K562 (cell line): ENCODE measurements around the gene ADAMTS14. TPM values are rescaled to one million over a fixed set of nuclear protein-coding genes. Genes with fewer than 3 reads are reported as not detected.
A peak's percentile ranks its signal among the peaks of the same experiment; 100 is the strongest.
"Not testable (repeated sequence)": the region's sequence is repeated elsewhere in the genome, so short reads cannot be mapped to it uniquely, and the experiment has no call there.

Experiments
- ATAC-seq: fragments of 200-7000 bp; cut with Tn5 transposase; 3 replicates; pipeline ENCODE4 v1.9.1; 2020; ENCODE audit warnings: moderate library complexity
- BruUV-seq: library from RNA; stranded (reverse); fragments of 400-500 nt; replicated peaks from 2 replicates; lab custom pipeline; 2021; lab: Mats Ljungman, UMichigan
- CTCF ChIA-PET: fragments of 300-600 bp; formaldehyde crosslinking; extraction: SDS; loops from one replicate; lab custom pipeline; 2021; ENCODE audit warnings: low intra/inter-chr PET ratio; lab: Yijun Ruan, JAX
- POLR2A ChIA-PET: fragments of 300-600, 350-650 bp; sonication (Branson Sonifier 250); formaldehyde crosslinking; extraction: SDS; loops from one replicate; lab custom pipeline; 2021; ENCODE audit warnings: antibody characterized with exemption, inconsistent platforms; lab: Yijun Ruan, JAX
- DNase-seq, 4 experiments: peaks; one replicate each; pipeline versions ENCODE4 v3.0.0 to v3.0.0-alpha.2; 2011 to 2018; ENCODE audit warnings: low spot score in 3 of 4, mixed read lengths in 3 of 4; ENCODE audit errors: extremely low read depth in 1 of 4
- FAIRE-seq: peaks from 2 replicates; lab custom pipeline; 2011; peaks lifted over from hg19 to GRCh38; lab: Jason Lieb, UNC
- H2AFZ ChIP-seq: 2 replicates; pipeline ENCODE4 v1.6.0; 2011; ENCODE audit warnings: low read depth, low read length, control low read depth, inconsistent platforms
- H3K27ac ChIP-seq: fragments of 200-600 bp; 3 replicates; pipeline ENCODE4 v1.8.0; 2011; ENCODE audit warnings: low read depth, mild to moderate bottlenecking, control low read depth, inconsistent platforms, low read length, moderate library complexity, mixed read lengths; ENCODE audit errors: extremely low read depth
- H3K27me3 ChIP-seq, 2 experiments: fragments of 300-600 bp in 1 of 2; 2 replicates in 1 of 2; 3 replicates in 1 of 2; pipeline versions ENCODE4 v1.6.0 to v1.8.0; 2011; ENCODE audit warnings: inconsistent platforms in 2 of 2, low read length in 2 of 2, mild to moderate bottlenecking in 1 of 2, mixed read lengths in 1 of 2, moderate library complexity in 1 of 2; ENCODE audit not compliant: control insufficient read depth in 2 of 2, insufficient read depth in 2 of 2
- H3K36me3 ChIP-seq: fragments of 300-600 bp; 3 replicates; pipeline ENCODE4 v1.8.0; 2011; ENCODE audit warnings: mild to moderate bottlenecking, low read length, inconsistent platforms; ENCODE audit not compliant: control insufficient read depth, insufficient read depth
- H3K4me1 ChIP-seq, 2 experiments: fragments of 200-600 bp in 1 of 2; replicated peaks in 1 of 2; 2 replicates in 1 of 2; 3 replicates in 1 of 2; pipeline versions ENCODE4 v1.5.1 to v1.8.0; 2011; ENCODE audit warnings: inconsistent platforms in 2 of 2, low read length in 2 of 2, mild to moderate bottlenecking in 1 of 2, mixed read lengths in 1 of 2, moderate library complexity in 1 of 2; ENCODE audit not compliant: control insufficient read depth in 2 of 2, insufficient read depth in 2 of 2
- H3K4me2 ChIP-seq: 2 replicates; pipeline ENCODE4 v1.6.1; 2011; ENCODE audit warnings: low read length, control low read depth, inconsistent platforms, mixed read lengths; ENCODE audit not compliant: insufficient read depth
- H3K4me3 ChIP-seq: fragments of 200-600 bp; sonication (generic), shearing (Covaris generic); 2 replicates; pipeline ENCODE4 v1.5.1; 2016; ENCODE audit warnings: control low read depth, inconsistent platforms
- H3K79me2 ChIP-seq: fragments of 200-600 bp; 3 replicates; pipeline ENCODE4 v1.8.0; 2011; ENCODE audit warnings: low read length, inconsistent platforms; ENCODE audit not compliant: control insufficient read depth, insufficient read depth
- H3K9ac ChIP-seq, 2 experiments: 2 replicates each; pipeline versions ENCODE4 v1.6.0 to v1.6.1; 2011; ENCODE audit warnings: low read depth in 2 of 2, low read length in 2 of 2, control low read depth in 1 of 2, inconsistent platforms in 1 of 2, mild to moderate bottlenecking in 1 of 2, mixed read lengths in 1 of 2; ENCODE audit not compliant: insufficient read depth in 1 of 2
- H3K9me1 ChIP-seq: one replicate; pipeline ENCODE4 v1.6.0; 2011; ENCODE audit warnings: inconsistent platforms, mild to moderate bottlenecking, low read length, moderate library complexity; ENCODE audit not compliant: control insufficient read depth, insufficient read depth
- H3K9me3 ChIP-seq: replicated peaks from 2 replicates; pipeline ENCODE4 v1.5.1; 2011; ENCODE audit warnings: low read depth, low read length, inconsistent platforms; ENCODE audit not compliant: control insufficient read depth, insufficient read depth
- H4K20me1 ChIP-seq: replicated peaks from 2 replicates; pipeline ENCODE4 v1.6.1; 2011; ENCODE audit warnings: low read length, inconsistent platforms, mixed read lengths; ENCODE audit not compliant: control insufficient read depth, insufficient read depth
- BCOR ChIP-seq: fragments of 450-650 bp; IDR thresholded peaks from 2 replicates; pipeline ENCODE4 v1.6.1; 2016
- CEBPB ChIP-seq: fragments of 450-650 bp; IDR thresholded peaks from 2 replicates; pipeline ENCODE4 v1.6.1; 2016; ENCODE audit warnings: missing genetic modification characterization, missing compliant biosample characterization
- CEBPG ChIP-seq, 3 experiments: fragments of 200-800 bp in 1 of 3; sonication (Bioruptor generic) in 1 of 3; sonication (generic) in 1 of 3; formaldehyde crosslinking in 1 of 3; IDR thresholded peaks in 2 of 3; conservative IDR thresholded peaks in 1 of 3; 2 replicates each; pipeline versions ENCODE4 v1.6.1 to v1.8.0; 2016 to 2022; ENCODE audit warnings: missing compliant biosample characterization in 2 of 3, missing genetic modification characterization in 2 of 3, mild to moderate bottlenecking in 1 of 3, missing genetic modification reagents in 1 of 3
- CTBP1 ChIP-seq: fragments of 450-650 bp; IDR thresholded peaks from 2 replicates; pipeline ENCODE4 v1.6.1; 2016; ENCODE audit warnings: borderline replicate concordance
- ZNF121 ChIP-seq: sonication (generic); formaldehyde crosslinking; conservative IDR thresholded peaks from 2 replicates; pipeline ENCODE4 v1.8.0; 2022; ENCODE audit warnings: missing genetic modification reagents
- ZNF24 ChIP-seq: fragments of 450-650 bp; IDR thresholded peaks from 2 replicates; pipeline ENCODE4 v1.6.1; 2016
- ZNF384 ChIP-seq: IDR thresholded peaks from 2 replicates; pipeline ENCODE4 v1.6.1; 2012; ENCODE audit warnings: low read depth, low read length, improper control_type of control experiment
- ZNF644 ChIP-seq: fragments of 200-800 bp; sonication (Bioruptor generic); IDR thresholded peaks from 2 replicates; pipeline ENCODE4 v1.6.1; 2016; ENCODE audit warnings: low read depth, missing genetic modification characterization, missing compliant biosample characterization
- ZNF668 ChIP-seq: fragments of 250-450 bp; sonication (Bioruptor Pico); IDR thresholded peaks from 2 replicates; pipeline ENCODE4 v1.8.0; 2022; ENCODE audit warnings: mild to moderate bottlenecking, inconsistent platforms
- ZNF766 ChIP-seq: fragments of 200-800 bp; sonication (Bioruptor generic); conservative IDR thresholded peaks from 2 replicates; pipeline ENCODE4 v1.6.1; 2016; ENCODE audit warnings: missing genetic modification characterization, missing compliant biosample characterization
- WGBS: fragments of 100-300 bp; shearing (Covaris generic); methylation state at CpG from one replicate; pipeline ENCODE4 v1.1.6; 2016; ENCODE audit warnings: low coverage, mixed read lengths; ENCODE audit not compliant: insufficient coverage; ENCODE audit errors: missing lambda C conversion rate; 5-methylcytosine and 5-hydroxymethylcytosine counted together
- in situ Hi-C: fragments of 300-500 bp; cut with MboI; formaldehyde crosslinking; loops from 4 replicates; pipeline ENCODE4 v1.15.0; 2018; ENCODE audit warnings: inconsistent platforms, mixed read lengths
- intact Hi-C: fragments of 100-400 bp; cut with micrococcal nuclease; formaldehyde crosslinking; loops from 2 replicates; pipeline ENCODE4 v1.14.2; 2022
- polyA plus RNA-seq, 8 experiments: library from polyadenylated mRNA; depleted of rRNA in 4 of 8; stranded (reverse) in 5 of 8; unstranded in 3 of 8; fragments of >200 nt; fragmentation: Nextera tagmentation in 2 of 8; fragmentation: Illumina TruSeq in 1 of 8; extraction: Ambion mirVana in 2 of 8; extraction: Trizol in 1 of 8; gene quantifications; 2 replicates each; pipeline versions ENCODE4 v1.2.1 to v1.2.3, GENCODE V29; 2011 to 2014; ENCODE audit warnings: inconsistent platforms in 1 of 8, missing spikeins in 1 of 8
- total RNA-seq, 7 experiments: library from RNA; depleted of rRNA in 6 of 7; stranded (reverse); fragments of >200 nt in 6 of 7; fragmentation: Illumina TruSeq in 2 of 7; extraction: Trizol in 2 of 7; gene quantifications; 2 replicates each; pipeline versions ENCODE4 v1.2.1 to v1.2.3, GENCODE V29; 2011 to 2021; ENCODE audit warnings: low replicate concordance in 1 of 7
- TF ChIP-seq, protein P1 (sequence below): fragments of 450-650 bp; IDR thresholded peaks from 2 replicates; pipeline ENCODE4 v1.6.1; 2018; ENCODE audit not compliant: partially characterized antibody
- TF ChIP-seq, protein P2 (sequence below): IDR thresholded peaks from 2 replicates; pipeline ENCODE4 v1.6.1; 2016; ENCODE audit warnings: missing genetic modification characterization, missing compliant biosample characterization
- TF ChIP-seq, protein P3 (sequence below): fragments of 450-650 bp; IDR thresholded peaks from 2 replicates; pipeline ENCODE4 v1.6.1; 2016; ENCODE audit warnings: missing biosample characterization, missing genetic modification characterization

ADAMTS14 gene
- total and polyA plus RNA-seq, 9 of the 15 experiments (the other 6 are each of a cell fraction or from before 2014, with no cell fraction given): 0.04 to 37.4 (median 15.9) TPM

DNA sequence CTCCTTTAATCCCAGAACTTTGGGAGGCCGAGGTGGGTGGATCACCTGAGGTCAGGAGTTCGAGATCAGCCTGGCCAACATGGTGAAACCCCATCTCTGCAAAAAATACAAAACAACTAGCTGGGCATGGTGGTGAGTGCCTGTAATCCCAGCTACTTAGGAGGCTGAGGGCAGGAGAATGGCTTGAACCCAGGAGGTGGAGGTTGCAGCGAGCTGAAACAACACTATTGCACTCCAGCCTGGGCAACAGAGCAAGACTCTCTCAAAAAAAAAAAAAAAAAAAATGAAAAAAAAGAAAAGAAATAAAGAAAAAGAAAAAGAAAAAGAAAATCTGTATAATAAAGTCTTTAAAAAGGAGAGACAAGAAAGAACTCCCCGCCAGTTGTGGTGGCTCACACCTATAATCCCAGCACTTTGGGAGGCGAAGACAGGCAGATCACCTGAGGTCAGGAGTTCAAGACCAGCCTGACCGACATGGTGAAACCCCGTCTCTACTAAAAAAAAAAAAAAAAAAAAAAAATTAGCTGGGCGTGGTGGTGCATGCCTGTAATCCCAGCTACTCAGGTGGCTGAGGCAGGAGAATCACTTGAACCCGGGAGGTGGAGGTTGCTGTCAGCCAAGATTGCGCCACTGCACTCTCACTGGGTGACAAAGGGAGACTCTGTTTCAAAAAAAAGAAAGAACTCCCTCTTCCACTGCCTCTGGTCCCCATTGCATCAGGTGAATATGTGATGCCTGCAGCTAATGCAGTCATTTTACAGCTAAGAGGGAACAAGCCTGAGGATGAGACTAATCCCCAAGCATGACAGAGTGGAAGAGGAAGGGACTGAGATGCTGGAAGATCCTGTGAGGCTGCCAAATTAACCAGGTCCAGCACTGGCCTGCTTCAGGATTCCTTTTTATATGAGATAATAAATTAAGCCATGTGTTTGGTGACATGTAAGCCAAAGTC lies 8.6 kb upstream of the ADAMTS14 start:
- POLR2A ChIA-PET: interaction anchor here (0.6 to 2.4 kb wide), 7 partner anchors 9 to 105 kb away, joined by 3 to 9 read pairs (median 4); no protein-coding TSS in a partner anchor
- not testable (repeated sequence) for ATAC-seq, FAIRE-seq

More for the DNA sequence above, 8.6 kb upstream of the ADAMTS14 start:
- intact Hi-C loops, H4K20me1 ChIP-seq, H3K9me3 ChIP-seq, in situ Hi-C loops, H3K9ac ChIP-seq, H3K4me3 ChIP-seq, H3K79me2 ChIP-seq, H3K4me2 ChIP-seq, H3K36me3 ChIP-seq, H3K27me3 ChIP-seq, CTCF ChIA-PET, BruUV-seq, H3K9me1 ChIP-seq: not testable (repeated sequence)
- Histone ChIP-seq H3K27ac (peak overlapping the region; percentile 86), H3K4me1 (peaks cover 53 to 74% of the 10 kb centered on the region in 2 experiments), H2AFZ (peak overlapping the region; percentile 98)
- TF ChIP-seq ZNF644 (tag) (peak; percentile 44; the same call in 1 of the 2 replicates), ZNF668 (CRISPR knock-in tag) (0 out of 2 replicates have a peak, but pooled peaks have one; percentile 21), CEBPB (tag) (peak; percentile 93), CEBPG (CRISPR knock-in tag; IDR thresholded peaks at IDR 0.05) (peak; percentile 59), CEBPG (tag; conservative IDR thresholded peaks at IDR 0.05 in 1 of 2, IDR thresholded peaks at IDR 0.05 in 1 of 2) (peak; percentile 49 to 80; a peak in 3 of 4 replicates), ZNF766 (CRISPR knock-in tag) (0 out of 2 replicates have a peak, but pooled peaks have one; percentile 4), ZNF121 (CRISPR knock-in tag) (peak; percentile 72), ZNF24 (0 out of 2 replicates have a peak, but pooled peaks have one; percentile 17), ZNF384 (peak; percentile 38; the same call in 1 of the 2 replicates), BCOR (peak; percentile 63; the same call in 1 of the 2 replicates), CTBP1 (peak; percentile 27; the same call in 1 of the 2 replicates)
- TF ChIP-seq, protein P1, sequence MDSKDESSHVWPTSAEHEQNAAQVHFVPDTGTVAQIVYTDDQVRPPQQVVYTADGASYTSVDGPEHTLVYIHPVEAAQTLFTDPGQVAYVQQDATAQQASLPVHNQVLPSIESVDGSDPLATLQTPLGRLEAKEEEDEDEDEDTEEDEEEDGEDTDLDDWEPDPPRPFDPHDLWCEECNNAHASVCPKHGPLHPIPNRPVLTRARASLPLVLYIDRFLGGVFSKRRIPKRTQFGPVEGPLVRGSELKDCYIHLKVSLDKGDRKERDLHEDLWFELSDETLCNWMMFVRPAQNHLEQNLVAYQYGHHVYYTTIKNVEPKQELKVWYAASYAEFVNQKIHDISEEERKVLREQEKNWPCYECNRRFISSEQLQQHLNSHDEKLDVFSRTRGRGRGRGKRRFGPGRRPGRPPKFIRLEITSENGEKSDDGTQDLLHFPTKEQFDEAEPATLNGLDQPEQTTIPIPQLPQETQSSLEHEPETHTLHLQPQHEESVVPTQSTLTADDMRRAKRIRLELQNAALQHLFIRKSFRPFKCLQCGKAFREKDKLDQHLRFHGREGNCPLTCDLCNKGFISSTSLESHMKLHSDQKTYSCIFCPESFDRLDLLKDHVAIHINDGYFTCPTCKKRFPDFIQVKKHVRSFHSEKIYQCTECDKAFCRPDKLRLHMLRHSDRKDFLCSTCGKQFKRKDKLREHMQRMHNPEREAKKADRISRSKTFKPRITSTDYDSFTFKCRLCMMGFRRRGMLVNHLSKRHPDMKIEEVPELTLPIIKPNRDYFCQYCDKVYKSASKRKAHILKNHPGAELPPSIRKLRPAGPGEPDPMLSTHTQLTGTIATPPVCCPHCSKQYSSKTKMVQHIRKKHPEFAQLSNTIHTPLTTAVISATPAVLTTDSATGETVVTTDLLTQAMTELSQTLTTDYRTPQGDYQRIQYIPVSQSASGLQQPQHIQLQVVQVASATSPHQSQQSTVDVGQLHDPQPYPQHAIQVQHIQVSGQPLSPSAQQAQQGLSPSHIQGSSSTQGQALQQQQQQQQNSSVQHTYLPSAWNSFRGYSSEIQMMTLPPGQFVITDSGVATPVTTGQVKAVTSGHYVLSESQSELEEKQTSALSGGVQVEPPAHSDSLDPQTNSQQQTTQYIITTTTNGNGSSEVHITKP: peak; percentile 20
- TF ChIP-seq, protein P2, sequence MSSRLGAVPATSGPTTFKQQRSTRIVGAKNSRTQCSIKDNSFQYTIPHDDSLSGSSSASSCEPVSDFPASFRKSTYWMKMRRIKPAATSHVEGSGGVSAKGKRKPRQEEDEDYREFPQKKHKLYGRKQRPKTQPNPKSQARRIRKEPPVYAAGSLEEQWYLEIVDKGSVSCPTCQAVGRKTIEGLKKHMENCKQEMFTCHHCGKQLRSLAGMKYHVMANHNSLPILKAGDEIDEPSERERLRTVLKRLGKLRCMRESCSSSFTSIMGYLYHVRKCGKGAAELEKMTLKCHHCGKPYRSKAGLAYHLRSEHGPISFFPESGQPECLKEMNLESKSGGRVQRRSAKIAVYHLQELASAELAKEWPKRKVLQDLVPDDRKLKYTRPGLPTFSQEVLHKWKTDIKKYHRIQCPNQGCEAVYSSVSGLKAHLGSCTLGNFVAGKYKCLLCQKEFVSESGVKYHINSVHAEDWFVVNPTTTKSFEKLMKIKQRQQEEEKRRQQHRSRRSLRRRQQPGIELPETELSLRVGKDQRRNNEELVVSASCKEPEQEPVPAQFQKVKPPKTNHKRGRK: peak; percentile 81
- TF ChIP-seq, protein P3, sequence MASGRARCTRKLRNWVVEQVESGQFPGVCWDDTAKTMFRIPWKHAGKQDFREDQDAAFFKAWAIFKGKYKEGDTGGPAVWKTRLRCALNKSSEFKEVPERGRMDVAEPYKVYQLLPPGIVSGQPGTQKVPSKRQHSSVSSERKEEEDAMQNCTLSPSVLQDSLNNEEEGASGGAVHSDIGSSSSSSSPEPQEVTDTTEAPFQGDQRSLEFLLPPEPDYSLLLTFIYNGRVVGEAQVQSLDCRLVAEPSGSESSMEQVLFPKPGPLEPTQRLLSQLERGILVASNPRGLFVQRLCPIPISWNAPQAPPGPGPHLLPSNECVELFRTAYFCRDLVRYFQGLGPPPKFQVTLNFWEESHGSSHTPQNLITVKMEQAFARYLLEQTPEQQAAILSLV (tag): 0 out of 2 replicates have a peak, but pooled peaks have one; percentile 42
- WGBS: 65% methylated on average over 8 of the region's 10 CpGs
- DNase-seq: peak in 1 of 4 experiments; percentile 33
